DOHH2 (cell line): ENCODE measurements around the gene ELAVL2.

Experiments used
- CTCF ChIP-seq: fragments of 200-600 bp; sonication (generic); IDR thresholded peaks from one replicate; pipeline ENCODE4 v1.5.1; 2014; ENCODE audit warnings: antibody characterized with exemption, mild to moderate bottlenecking, low read depth, low read length; ENCODE audit not compliant: poor library complexity, severe bottlenecking
- EZH2phosphoT487 ChIP-seq: fragments of 200-600 bp; sonication (generic); IDR thresholded peaks from 2 replicates; pipeline ENCODE4 v1.6.1; 2017; ENCODE audit warnings: borderline replicate concordance, mild to moderate bottlenecking, antibody characterized with exemption, low read length, moderate library complexity, mixed read lengths

DNA sequence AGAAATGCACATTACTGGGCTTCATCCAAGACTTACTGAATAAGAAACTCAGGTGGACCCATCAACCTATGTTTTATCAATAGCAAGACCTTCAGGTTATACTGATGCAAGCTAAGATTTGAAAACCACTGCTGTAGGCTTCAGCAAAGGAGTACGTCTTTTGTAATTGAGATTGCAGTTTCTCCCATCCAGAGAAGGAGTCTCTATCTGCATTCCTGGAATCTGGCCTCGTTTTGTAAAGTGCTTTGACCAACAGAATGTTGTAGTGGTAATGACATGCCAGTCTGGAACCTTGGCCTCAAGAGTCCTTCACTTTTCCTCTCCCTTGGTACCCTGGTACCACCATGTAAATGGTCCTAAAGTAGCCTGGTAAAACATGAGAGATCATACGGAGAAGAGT is 32.2 kb upstream of the ELAVL2 start:
- no peak for TF ChIP-seq CTCF
- no peak for TF ChIP-seq EZH2phosphoT487
